ENCODE data around the gene ATP6V1G1. TPM values are rescaled to one million over a fixed set of nuclear protein-coding genes. Genes with fewer than 3 reads are reported as not detected.

ATP6V1G1 gene
- total RNA-seq, 1 donor from 2014 or later = 181 TPM

- no peak overlapping the region for H3K4me3 ChIP-seq (ENCODE audit: low read depth, low read length)
- DNase-seq (ENCODE audit: low read depth) = no peak
- TF ChIP-seq, protein P1, sequence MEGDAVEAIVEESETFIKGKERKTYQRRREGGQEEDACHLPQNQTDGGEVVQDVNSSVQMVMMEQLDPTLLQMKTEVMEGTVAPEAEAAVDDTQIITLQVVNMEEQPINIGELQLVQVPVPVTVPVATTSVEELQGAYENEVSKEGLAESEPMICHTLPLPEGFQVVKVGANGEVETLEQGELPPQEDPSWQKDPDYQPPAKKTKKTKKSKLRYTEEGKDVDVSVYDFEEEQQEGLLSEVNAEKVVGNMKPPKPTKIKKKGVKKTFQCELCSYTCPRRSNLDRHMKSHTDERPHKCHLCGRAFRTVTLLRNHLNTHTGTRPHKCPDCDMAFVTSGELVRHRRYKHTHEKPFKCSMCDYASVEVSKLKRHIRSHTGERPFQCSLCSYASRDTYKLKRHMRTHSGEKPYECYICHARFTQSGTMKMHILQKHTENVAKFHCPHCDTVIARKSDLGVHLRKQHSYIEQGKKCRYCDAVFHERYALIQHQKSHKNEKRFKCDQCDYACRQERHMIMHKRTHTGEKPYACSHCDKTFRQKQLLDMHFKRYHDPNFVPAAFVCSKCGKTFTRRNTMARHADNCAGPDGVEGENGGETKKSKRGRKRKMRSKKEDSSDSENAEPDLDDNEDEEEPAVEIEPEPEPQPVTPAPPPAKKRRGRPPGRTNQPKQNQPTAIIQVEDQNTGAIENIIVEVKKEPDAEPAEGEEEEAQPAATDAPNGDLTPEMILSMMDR (conservative IDR thresholded peaks at IDR 0.05; ENCODE audit: low read depth, low read length) = no peak
Measured at GRCh38 chr9:114580609-114581193, 6.9 kb upstream of the ATP6V1G1 start.

DNA sequence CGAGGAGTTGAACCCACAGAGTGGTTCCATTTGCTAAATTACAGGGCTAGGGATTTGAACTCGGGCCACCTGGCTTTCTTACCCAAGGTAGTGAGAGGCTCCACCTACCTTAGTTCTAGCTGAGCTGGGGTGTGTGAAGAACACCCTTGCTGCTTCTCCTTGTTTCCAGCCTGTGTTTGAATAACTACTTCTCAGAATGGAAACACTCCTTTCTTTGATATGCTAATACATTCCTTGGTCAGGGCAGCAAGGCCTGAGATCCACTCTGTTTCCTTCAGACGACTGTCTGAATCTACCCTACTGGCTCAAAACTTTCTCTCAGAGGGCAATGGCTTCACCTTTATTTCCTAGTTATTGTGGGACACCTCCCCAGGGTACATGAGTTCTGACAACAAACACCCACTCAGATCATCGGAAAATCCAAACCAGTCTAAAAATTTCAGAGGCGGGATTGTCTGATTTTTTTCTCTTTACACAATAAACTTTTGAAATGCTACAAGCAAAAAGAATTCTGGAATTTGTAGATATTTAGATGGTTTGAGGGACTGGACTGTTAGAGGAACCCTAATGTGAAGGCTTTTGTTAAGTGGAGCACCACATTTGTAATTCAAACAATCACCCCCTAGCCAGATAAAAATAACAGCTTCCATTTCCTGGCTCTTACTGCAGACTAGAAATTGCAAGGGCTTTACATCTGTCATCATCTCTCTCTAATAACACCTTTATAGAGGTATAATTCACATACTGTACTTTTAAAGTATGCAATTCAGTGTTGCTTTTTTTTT, 4.0 kb upstream of the ATP6V1G1 start:
- no peak overlapping the region for H3K4me3 ChIP-seq (ENCODE audit: low read depth, low read length)
- TF ChIP-seq, protein P1 (conservative IDR thresholded peaks at IDR 0.05; ENCODE audit: low read depth, low read length) = no peak
- no peak for DNase-seq (ENCODE audit: low read depth)

GRCh38 chr9:114588210-114588609, 641 bp downstream of the ATP6V1G1 start:
- DNase-seq (ENCODE audit: low read depth) = no peak
- H3K4me3 ChIP-seq (ENCODE audit: low read depth, low read length) = peak overlapping the region; percentile 65
- TF ChIP-seq, protein P1 (conservative IDR thresholded peaks at IDR 0.05; ENCODE audit: low read depth, low read length) = no peak

GRCh38 chr9:114588651-114589526, 1.3 kb downstream of the ATP6V1G1 start:
- peak overlapping the region; percentile 65 for H3K4me3 ChIP-seq (ENCODE audit: low read depth, low read length)
- no peak for DNase-seq (ENCODE audit: low read depth)
- TF ChIP-seq, protein P1 (conservative IDR thresholded peaks at IDR 0.05; ENCODE audit: low read depth, low read length) = no peak

DNA sequence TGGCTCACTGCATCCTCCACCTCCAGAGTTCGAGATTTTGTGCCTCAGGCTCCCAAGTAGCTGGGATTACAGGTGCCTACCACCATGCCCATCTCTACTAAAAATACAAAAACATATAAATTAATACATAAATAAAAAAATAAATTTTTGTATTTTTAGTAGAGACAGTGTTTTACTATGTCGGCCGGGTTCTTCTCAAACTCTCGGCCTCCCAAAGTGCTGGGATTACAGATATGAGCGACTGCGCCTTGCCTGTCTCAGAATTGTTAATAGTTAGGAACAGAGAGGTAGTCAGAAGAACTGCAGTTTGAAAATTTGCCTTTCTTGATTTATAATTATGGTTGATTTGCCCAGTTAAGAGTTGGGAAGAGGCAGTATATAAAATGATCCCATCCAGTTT, 2.8 kb downstream of the ATP6V1G1 start:
- DNase-seq (ENCODE audit: low read depth) = no peak
- TF ChIP-seq, protein P1 (conservative IDR thresholded peaks at IDR 0.05; ENCODE audit: low read depth, low read length) = no peak
- H3K4me3 ChIP-seq (ENCODE audit: low read depth, low read length) = no peak overlapping the region

DNA sequence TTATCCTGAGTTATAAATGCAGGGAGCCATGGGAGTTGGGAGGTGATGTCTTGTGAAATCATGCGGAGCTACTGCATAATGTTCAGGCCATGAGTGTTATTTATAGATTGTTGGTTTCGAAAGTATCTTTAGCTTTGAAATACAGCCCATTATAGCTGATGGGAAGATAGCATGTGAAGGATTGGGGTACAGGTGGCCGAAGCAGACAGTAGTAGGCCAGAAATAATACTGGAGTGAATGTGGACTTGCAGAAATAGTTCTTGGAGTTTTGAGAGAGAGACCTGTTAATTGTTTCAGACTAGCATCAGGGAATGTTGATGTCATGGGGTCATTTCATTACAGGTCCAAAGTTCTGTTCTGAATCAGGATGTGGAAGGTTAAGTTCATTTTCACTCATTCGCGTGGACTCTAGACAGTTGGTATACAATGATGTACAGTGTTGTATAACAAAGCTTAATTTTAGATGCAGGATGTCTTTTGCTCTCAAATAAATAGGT, 3.8 kb downstream of the ATP6V1G1 start:
- no peak for DNase-seq (ENCODE audit: low read depth)
- H3K4me3 ChIP-seq (ENCODE audit: low read depth, low read length) = peak overlapping the region; percentile 33
- TF ChIP-seq, protein P1 (conservative IDR thresholded peaks at IDR 0.05; ENCODE audit: low read depth, low read length) = no peak
